HL-60 (cell line): ENCODE results near the gene GRHL1.

Experiments used
- DNase-seq, 2 experiments: peaks; one replicate each; pipeline ENCODE4 v3.0.0-alpha.2; 2010 to 2020; ENCODE audit warnings: low read depth in 1 of 2, low spot score in 1 of 2
- H3K27ac ChIP-seq: fragments of 250-450 bp; sonication (Bioruptor Pico); replicated peaks from 2 replicates; pipeline ENCODE4 v1.5.1; 2020; ENCODE audit warnings: mild to moderate bottlenecking, moderate library complexity
- H3K27me3 ChIP-seq: fragments of 250-450 bp; sonication (Bioruptor Pico); 2 replicates; pipeline ENCODE4 v1.5.1; 2021; ENCODE audit warnings: mild to moderate bottlenecking, moderate library complexity; ENCODE audit not compliant: insufficient read depth, poor library complexity, severe bottlenecking
- H3K4me3 ChIP-seq: replicated peaks from 2 replicates; pipeline ENCODE4 v1.5.1; 2011; ENCODE audit warnings: mild to moderate bottlenecking, control low read depth, low read length; ENCODE audit not compliant: insufficient read depth
- GABPA ChIP-seq: IDR thresholded peaks from 2 replicates; pipeline ENCODE4 v1.6.1; 2012; ENCODE audit warnings: low read depth
- POLR2AphosphoS5 ChIP-seq: IDR thresholded peaks from 2 replicates; pipeline ENCODE4 v1.6.1; 2012; ENCODE audit warnings: low read depth
- SPI1 ChIP-seq: IDR thresholded peaks from 2 replicates; pipeline ENCODE4 v1.6.1; 2012; ENCODE audit warnings: low read depth, mild to moderate bottlenecking, borderline replicate concordance
- TF ChIP-seq, protein P1 (sequence below): IDR thresholded peaks from 2 replicates; pipeline ENCODE4 v1.6.1; 2012; ENCODE audit warnings: low read depth; ENCODE audit not compliant: insufficient replicate concordance
- TF ChIP-seq, protein P2 (sequence below): IDR thresholded peaks from one replicate; pipeline ENCODE4 v1.5.1; 2011; ENCODE audit warnings: low read length, control low read depth, inconsistent platforms; ENCODE audit not compliant: insufficient read depth

Gene GRHL1

DNA sequence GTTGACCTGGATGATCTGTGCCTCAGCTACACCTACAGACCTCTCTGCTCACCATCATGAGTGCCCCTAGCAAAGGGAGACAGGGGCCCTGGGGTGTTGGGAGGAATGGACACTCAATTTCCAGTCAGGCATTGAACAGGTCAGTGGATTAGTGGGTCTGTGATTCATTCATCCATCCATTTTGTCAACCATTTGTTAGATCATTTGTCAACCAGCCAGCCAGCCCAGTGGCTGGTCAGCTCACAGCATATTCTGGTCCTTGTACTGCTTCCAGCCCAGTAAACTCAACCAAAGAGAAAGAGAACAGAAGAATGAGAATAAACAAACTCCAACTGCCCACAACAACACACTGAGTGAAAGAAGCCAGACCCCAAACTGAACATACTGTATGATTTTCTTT is 87.2 kb downstream of the GRHL1 start:
- H3K27ac ChIP-seq = no peak overlapping the region
- H3K4me3 ChIP-seq = no peak overlapping the region
- no peak for DNase-seq
- peaks cover 3% of the 10 kb centered on the region for H3K27me3 ChIP-seq
- TF ChIP-seq, protein P1, sequence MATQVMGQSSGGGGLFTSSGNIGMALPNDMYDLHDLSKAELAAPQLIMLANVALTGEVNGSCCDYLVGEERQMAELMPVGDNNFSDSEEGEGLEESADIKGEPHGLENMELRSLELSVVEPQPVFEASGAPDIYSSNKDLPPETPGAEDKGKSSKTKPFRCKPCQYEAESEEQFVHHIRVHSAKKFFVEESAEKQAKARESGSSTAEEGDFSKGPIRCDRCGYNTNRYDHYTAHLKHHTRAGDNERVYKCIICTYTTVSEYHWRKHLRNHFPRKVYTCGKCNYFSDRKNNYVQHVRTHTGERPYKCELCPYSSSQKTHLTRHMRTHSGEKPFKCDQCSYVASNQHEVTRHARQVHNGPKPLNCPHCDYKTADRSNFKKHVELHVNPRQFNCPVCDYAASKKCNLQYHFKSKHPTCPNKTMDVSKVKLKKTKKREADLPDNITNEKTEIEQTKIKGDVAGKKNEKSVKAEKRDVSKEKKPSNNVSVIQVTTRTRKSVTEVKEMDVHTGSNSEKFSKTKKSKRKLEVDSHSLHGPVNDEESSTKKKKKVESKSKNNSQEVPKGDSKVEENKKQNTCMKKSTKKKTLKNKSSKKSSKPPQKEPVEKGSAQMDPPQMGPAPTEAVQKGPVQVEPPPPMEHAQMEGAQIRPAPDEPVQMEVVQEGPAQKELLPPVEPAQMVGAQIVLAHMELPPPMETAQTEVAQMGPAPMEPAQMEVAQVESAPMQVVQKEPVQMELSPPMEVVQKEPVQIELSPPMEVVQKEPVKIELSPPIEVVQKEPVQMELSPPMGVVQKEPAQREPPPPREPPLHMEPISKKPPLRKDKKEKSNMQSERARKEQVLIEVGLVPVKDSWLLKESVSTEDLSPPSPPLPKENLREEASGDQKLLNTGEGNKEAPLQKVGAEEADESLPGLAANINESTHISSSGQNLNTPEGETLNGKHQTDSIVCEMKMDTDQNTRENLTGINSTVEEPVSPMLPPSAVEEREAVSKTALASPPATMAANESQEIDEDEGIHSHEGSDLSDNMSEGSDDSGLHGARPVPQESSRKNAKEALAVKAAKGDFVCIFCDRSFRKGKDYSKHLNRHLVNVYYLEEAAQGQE = no peak
- no peak for TF ChIP-seq SPI1
- TF ChIP-seq GABPA = no peak
- TF ChIP-seq, protein P2, sequence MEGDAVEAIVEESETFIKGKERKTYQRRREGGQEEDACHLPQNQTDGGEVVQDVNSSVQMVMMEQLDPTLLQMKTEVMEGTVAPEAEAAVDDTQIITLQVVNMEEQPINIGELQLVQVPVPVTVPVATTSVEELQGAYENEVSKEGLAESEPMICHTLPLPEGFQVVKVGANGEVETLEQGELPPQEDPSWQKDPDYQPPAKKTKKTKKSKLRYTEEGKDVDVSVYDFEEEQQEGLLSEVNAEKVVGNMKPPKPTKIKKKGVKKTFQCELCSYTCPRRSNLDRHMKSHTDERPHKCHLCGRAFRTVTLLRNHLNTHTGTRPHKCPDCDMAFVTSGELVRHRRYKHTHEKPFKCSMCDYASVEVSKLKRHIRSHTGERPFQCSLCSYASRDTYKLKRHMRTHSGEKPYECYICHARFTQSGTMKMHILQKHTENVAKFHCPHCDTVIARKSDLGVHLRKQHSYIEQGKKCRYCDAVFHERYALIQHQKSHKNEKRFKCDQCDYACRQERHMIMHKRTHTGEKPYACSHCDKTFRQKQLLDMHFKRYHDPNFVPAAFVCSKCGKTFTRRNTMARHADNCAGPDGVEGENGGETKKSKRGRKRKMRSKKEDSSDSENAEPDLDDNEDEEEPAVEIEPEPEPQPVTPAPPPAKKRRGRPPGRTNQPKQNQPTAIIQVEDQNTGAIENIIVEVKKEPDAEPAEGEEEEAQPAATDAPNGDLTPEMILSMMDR = no peak
- no peak for TF ChIP-seq POLR2AphosphoS5

DNA sequence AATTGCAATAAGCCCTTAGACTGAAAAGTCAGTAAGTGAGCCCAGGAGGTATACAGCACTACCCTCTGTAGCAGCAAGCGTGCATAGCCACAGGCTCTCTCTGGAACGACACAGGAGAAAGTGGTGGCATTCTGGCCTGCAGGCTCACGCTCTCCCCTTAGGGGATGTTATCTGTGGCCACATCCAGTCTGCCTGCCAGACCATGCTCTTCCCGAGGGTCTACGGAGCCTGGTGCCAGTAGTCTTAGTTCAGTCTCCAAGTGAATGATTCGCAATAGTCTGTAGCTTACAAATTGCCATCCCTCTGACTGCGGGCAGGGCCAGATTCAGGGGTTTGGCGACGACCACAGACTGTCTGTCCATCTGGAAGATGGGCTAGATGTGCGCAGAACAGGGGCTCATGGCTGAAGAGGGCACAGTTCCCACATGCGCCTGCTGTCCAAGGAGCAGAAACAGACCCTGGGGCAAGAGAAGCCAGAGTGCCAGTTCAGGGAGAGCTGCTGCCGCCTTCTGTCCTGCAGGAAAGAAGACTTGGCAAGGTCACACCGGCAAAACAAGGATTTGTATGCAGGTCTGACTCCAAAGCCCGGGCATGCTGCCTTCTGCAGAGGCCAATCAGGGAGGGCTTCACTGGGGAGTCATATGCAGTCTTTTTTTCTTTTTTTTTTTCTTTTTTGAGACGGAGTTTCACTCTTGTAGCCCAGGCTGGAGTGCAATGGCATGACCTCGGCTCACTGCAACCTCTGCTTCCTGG is 88.3 kb downstream of the GRHL1 start:
- Histone ChIP-seq H3K4me3 (no peak overlapping the region), H3K27me3 (peaks cover 3% of the 10 kb centered on the region)
- no peak for DNase-seq

DNA sequence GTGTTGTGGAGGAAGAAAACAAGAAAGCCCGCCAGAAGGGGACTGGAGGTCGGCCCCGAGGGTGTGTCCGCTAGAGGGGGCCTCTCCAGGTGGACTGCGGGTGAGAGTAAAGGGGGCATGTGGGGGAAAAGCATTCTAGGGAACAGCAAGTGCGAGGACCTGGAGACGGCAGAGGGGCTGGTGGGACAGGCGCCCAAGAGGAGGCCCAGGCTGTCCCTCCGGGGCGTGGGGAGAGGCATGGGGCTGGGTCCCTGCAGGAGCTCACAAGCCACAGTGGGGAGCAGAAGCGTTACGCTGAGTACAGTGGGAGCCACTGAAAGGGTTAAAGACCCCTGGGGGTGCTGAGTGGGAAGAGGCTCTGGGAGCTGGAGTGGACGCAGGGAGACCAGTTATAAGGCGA is 90.2 kb downstream of the GRHL1 start:
- Histone ChIP-seq H3K27ac (no peak overlapping the region), H3K27me3 (peaks cover 3% of the 10 kb centered on the region), H3K4me3 (no peak overlapping the region)
- DNase-seq = no peak
- TF ChIP-seq, protein P1 = no peak
- no peak for TF ChIP-seq GABPA
- TF ChIP-seq, protein P2 = no peak
- TF ChIP-seq POLR2AphosphoS5 = no peak
- TF ChIP-seq SPI1 = no peak

More for the DNA sequence above, 88.3 kb downstream of the GRHL1 start:
- no peak overlapping the region for H3K27ac ChIP-seq
- TF ChIP-seq SPI1 (no peak), POLR2AphosphoS5 (no peak), GABPA (no peak)
- TF ChIP-seq, protein P2 = no peak
- TF ChIP-seq, protein P1 = no peak
